ENCODE measurements around the gene CRLF1. TPM values are rescaled to one million over a fixed set of nuclear protein-coding genes. Genes with fewer than 3 reads are reported as not detected.

Gene CRLF1
- total RNA-seq, 4 donors from 2014 or later: 27.4 to 115 (median 43.6) TPM

- TF ChIP-seq POLR2A (IDR thresholded peaks at IDR 0.05): no peak
- TF ChIP-seq CTCF (IDR thresholded peaks at IDR 0.05): peak in 1 of 5 experiments; percentile 14
- TF ChIP-seq EP300 (IDR thresholded peaks at IDR 0.05): peak in 1 of 2 donors; percentile 28
- Histone ChIP-seq H3K36me3 (no peaks in the 10 kb centered on the region), H3K27ac (peak overlapping the region; percentile 28 to 95 (median 80)), H3K9me3 (no peaks in the 10 kb centered on the region), H3K4me3 (peak overlapping the region in 2 of 4 donors; percentile 10 to 32), H3K27me3 (no peaks in the 10 kb centered on the region), H3K4me1 (peaks cover 0 to 63% (median 30%) of the 10 kb centered on the region in 4 donors)
- peak in 1 of 2 donors; percentile 36 for DNase-seq (ENCODE audit: low spot score in 2 of 2)
- 19 to 23% methylated on average over 15 of the region's 15 CpGs for WGBS, 2 donors
Measured at GRCh38 chr19:18644196-18645034, 37.8 kb upstream of the CRLF1 start.

- no peak for TF ChIP-seq EP300 (IDR thresholded peaks at IDR 0.05)
- TF ChIP-seq POLR2A (IDR thresholded peaks at IDR 0.05): no peak
- no peak for TF ChIP-seq CTCF (IDR thresholded peaks at IDR 0.05)
- H3K36me3 ChIP-seq: no peaks in the 10 kb centered on the region
- WGBS, 2 donors: 54 to 59% methylated on average over 8 of the region's 8 CpGs
- no peak overlapping the region for H3K4me3 ChIP-seq
- DNase-seq (ENCODE audit: low spot score in 2 of 2): no peak
- H3K9me3 ChIP-seq: no peaks in the 10 kb centered on the region
- H3K4me1 ChIP-seq: peaks cover 0 to 49% (median 16%) of the 10 kb centered on the region in 4 donors
- H3K27ac ChIP-seq: peak overlapping the region in 1 of 4 donors; percentile 43
- H3K27me3 ChIP-seq: no peaks in the 10 kb centered on the region
Measured at GRCh38 chr19:18639706-18640243, 33.2 kb upstream of the CRLF1 start.

DNA sequence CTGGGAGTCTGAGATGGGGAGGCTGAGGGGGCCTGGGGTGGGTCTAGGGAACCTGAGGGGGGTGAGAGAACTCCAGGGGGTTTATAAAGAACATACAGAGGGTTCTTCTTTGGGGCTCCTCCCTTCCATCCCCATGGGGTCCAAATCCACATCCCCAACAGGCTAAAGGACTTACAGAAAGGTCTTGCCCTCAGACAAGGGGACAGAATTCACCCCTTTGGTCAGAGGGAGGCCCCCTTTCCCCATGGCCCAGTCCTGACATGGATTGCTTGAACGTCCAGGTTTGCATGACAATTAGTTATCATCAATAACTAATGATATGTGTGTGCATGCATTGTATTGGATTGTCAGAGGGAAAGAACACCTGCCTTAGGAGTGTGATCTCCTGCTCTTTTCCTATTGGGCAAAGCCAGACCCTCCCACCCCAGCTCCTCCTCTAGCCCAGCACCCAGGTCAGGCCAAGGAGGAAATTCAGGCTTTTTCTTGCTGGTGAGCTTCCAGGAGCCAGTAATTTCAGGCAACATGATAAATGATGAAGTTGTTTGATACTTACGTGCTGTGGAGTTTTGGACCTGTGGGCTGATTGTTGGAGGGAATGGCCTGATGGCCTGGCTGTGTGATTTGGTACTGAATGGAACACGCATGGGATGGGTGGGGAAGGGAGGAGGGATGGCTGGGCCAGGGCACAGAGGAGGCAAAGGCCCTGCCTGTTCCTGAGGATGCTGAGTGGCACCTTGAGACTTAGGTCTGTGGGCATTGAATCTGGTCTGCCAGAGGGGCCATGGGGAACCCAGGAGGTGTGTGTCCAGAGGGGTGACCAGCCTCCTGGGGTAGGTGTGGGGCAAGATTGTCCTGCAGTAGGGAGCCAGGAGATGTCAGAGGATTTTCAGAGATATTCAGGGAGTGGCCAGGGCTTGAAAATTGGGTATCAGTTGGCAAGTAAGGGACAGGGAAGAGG, 31.4 kb upstream of the CRLF1 start:
- Histone ChIP-seq H3K9me3 (no peaks in the 10 kb centered on the region), H3K4me1 (peaks cover 0 to 37% (median 15%) of the 10 kb centered on the region in 4 donors), H3K4me3 (peak overlapping the region; percentile 80 to 94 (median 92)), H3K27ac (peak overlapping the region; percentile 89 to 98 (median 96)), H3K27me3 (no peaks in the 10 kb centered on the region), H3K36me3 (no peaks in the 10 kb centered on the region)
- WGBS, 2 donors: 28 to 41% methylated on average over 3 of the region's 3 CpGs
- no peak for DNase-seq (ENCODE audit: low spot score in 2 of 2)
- TF ChIP-seq POLR2A (IDR thresholded peaks at IDR 0.05) (no peak), CTCF (IDR thresholded peaks at IDR 0.05) (no peak)

DNA sequence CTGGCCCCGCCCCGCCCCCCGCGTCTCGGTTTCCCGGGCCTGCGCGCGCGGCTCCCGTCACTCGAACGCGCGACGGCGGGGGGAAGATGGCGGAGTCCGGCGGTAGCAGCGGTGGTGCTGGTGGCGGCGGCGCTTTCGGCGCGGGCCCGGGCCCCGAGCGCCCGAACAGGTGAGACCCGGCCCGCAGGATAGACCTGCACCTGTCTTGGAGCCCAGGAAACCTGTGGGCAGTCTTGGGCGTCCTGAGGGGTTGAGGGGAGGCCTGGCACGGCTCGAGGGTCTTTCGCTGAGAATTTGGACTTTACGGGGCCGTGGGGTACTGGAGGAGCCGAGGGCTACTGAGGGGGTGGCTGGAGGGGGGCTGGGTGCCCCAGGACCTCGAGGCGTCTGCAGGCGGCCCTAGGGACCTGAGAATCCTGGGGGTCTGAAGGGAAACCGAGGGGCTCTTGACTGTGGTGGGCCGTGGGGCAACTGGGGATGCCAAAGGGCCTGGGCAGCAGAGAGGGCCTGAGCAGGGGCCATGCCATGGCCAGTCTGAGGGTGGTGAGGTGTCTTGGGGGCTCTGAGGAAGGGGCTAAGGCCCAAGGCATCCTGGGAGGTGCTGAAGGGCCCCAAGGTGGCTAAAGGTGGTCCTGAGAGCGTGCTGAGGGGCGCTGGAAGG, 30.5 kb upstream of the CRLF1 start, which contains the start of gene KLHL26:
Gene KLHL26, plus strand, starts transcription at position 60 of the 661 bp plus-strand sequence. Its CDS starts 27 bp downstream, at position 87.
- Histone ChIP-seq H3K36me3 (no peaks in the 10 kb centered on the region), H3K27me3 (no peaks in the 10 kb centered on the region), H3K27ac (peak within 1 kb of the TSS; percentile 89 to 98 (median 96)), H3K4me1 (peaks cover 0 to 37% (median 15%) of the 10 kb centered on the region in 4 donors), H3K4me3 (peak within 1 kb of the TSS; percentile 80 to 94 (median 92)), H3K9me3 (no peaks in the 10 kb centered on the region)
- 5 to 13% methylated on average over 14 to 43 of the region's 47 CpGs for WGBS, 2 donors
- peak in 1 of 2 donors; percentile 70 for TF ChIP-seq POLR2A (IDR thresholded peaks at IDR 0.05)
- no peak for TF ChIP-seq CTCF (IDR thresholded peaks at IDR 0.05)
- peak in 1 of 2 donors; percentile 86 for TF ChIP-seq EP300 (IDR thresholded peaks at IDR 0.05)
- no peak for DNase-seq (ENCODE audit: low spot score in 2 of 2)
